CD8-positive, alpha-beta memory T cell (primary cell): ENCODE measurements around the gene PLA2G4F. TPM values are rescaled to one million over a fixed set of nuclear protein-coding genes. Genes with fewer than 3 reads are reported as not detected.

Experiments used
- CTCF ChIA-PET: fragments of 350-600 bp; sonication (Branson Sonifier 250); formaldehyde crosslinking; loops from one replicate; lab custom pipeline; 2021; ENCODE audit warnings: antibody characterized with exemption; lab: Charles Lee
- POLR2A ChIA-PET: fragments of 350-600 bp; sonication (Branson Sonifier 250); formaldehyde crosslinking; loops from one replicate; lab custom pipeline; 2021; ENCODE audit warnings: antibody characterized with exemption; lab: Charles Lee
- DNase-seq, 5 donors: peaks; one replicate each; pipeline versions ENCODE4 v3.0.0 to v3.0.0-alpha.2; 2020 to 2022; ENCODE audit warnings: mixed read lengths in 1 of 5
- H3K27ac ChIP-seq: one replicate; pipeline ENCODE4 v1.7.0; 2013; ENCODE audit warnings: low read depth, mild to moderate bottlenecking, low read length, moderate library complexity
- H3K27me3 ChIP-seq: 2 replicates; pipeline ENCODE4 v1.7.0; 2013; ENCODE audit warnings: low read length, mild to moderate bottlenecking; ENCODE audit not compliant: insufficient read depth, poor library complexity, severe bottlenecking
- H3K36me3 ChIP-seq: 2 replicates; pipeline ENCODE4 v1.7.0; 2013; ENCODE audit warnings: mild to moderate bottlenecking, low read length, moderate library complexity; ENCODE audit not compliant: insufficient read depth
- H3K4me1 ChIP-seq: 2 replicates; pipeline ENCODE4 v1.7.0; 2013; ENCODE audit warnings: mild to moderate bottlenecking, low read length, moderate library complexity; ENCODE audit not compliant: insufficient read depth
- H3K4me3 ChIP-seq: 2 replicates; pipeline ENCODE4 v1.7.0; 2013; ENCODE audit warnings: mild to moderate bottlenecking, low read length
- H3K9me3 ChIP-seq: 2 replicates; pipeline ENCODE4 v1.7.0; 2013; ENCODE audit warnings: mild to moderate bottlenecking, low read length
- H3K27ac Mint-ChIP-seq, 8 donors: one replicate each; pipeline ENCODE4 v1.8.0; 2020 to 2021; ENCODE audit warnings: mixed read lengths in 8 of 8, mild to moderate bottlenecking in 6 of 8, inconsistent platforms in 3 of 8, moderate library complexity in 3 of 8
- H3K27me3 Mint-ChIP-seq, 2 donors: one replicate each; pipeline ENCODE4 v1.8.0; 2020 to 2021; ENCODE audit warnings: mixed read lengths in 2 of 2, mild to moderate bottlenecking in 1 of 2, moderate library complexity in 1 of 2
- H3K36me3 Mint-ChIP-seq, 3 donors: one replicate each; pipeline ENCODE4 v1.8.0; 2020 to 2021; ENCODE audit warnings: mixed read lengths in 3 of 3, inconsistent platforms in 1 of 3, mild to moderate bottlenecking in 1 of 3
- H3K4me1 Mint-ChIP-seq, 3 donors: one replicate each; pipeline ENCODE4 v1.8.0; 2020 to 2021; ENCODE audit warnings: mixed read lengths in 3 of 3, inconsistent platforms in 1 of 3, mild to moderate bottlenecking in 1 of 3
- H3K4me3 Mint-ChIP-seq, 7 donors: one replicate each; pipeline ENCODE4 v1.8.0; 2020 to 2021; ENCODE audit warnings: mixed read lengths in 7 of 7, mild to moderate bottlenecking in 6 of 7, moderate library complexity in 4 of 7, inconsistent platforms in 2 of 7
- H3K9me3 Mint-ChIP-seq, 5 donors: one replicate each; pipeline ENCODE4 v1.8.0; 2020 to 2022; ENCODE audit warnings: mixed read lengths in 5 of 5, mild to moderate bottlenecking in 3 of 5, moderate library complexity in 2 of 5, inconsistent platforms in 1 of 5
- polyA plus RNA-seq: library from polyadenylated mRNA; unstranded; fragments of 300-500 nt; fragmentation: Illumina TruSeq; gene quantifications from one replicate; pipeline ENCODE4 v1.2.3, GENCODE V29; 2021
- total RNA-seq, 2 experiments: library from RNA; stranded (reverse); gene quantifications; one replicate each; pipeline ENCODE4 v1.2.3, GENCODE V29; 2021

PLA2G4F gene
- total and polyA plus RNA-seq, 3 experiments from 2014 or later = not detected

- Mint-ChIP-seq H3K27ac (no peak overlapping the region), H3K4me3 (no peak overlapping the region), H3K36me3 (no peaks in the 10 kb centered on the region), H3K9me3 (no peaks in the 10 kb centered on the region), H3K4me1 (no peaks in the 10 kb centered on the region), H3K27me3 (peaks cover 18 to 55% of the 10 kb centered on the region in 2 donors)
- ChIA-PET CTCF (no interaction called here), POLR2A (no interaction called here)
- no peak for DNase-seq
- H3K4me1 ChIP-seq = no peaks in the 10 kb centered on the region
- H3K9me3 ChIP-seq = no peaks in the 10 kb centered on the region
- no peaks in the 10 kb centered on the region for H3K27me3 ChIP-seq
- H3K36me3 ChIP-seq = no peaks in the 10 kb centered on the region
- H3K4me3 ChIP-seq = no peak overlapping the region
- no peak overlapping the region for H3K27ac ChIP-seq
Measured at GRCh38 chr15:42131006-42131405, 25.4 kb downstream of the PLA2G4F start.

- CTCF ChIA-PET = interaction anchor here (0.7 kb wide), 1 partner anchor 11 kb away, joined by 3 read pairs; no protein-coding TSS in a partner anchor
- Mint-ChIP-seq H3K4me1 (no peaks in the 10 kb centered on the region), H3K4me3 (no peak overlapping the region), H3K27ac (peak overlapping the region in 1 of 8 donors; percentile 29), H3K36me3 (no peaks in the 10 kb centered on the region), H3K27me3 (peaks cover 18 to 52% of the 10 kb centered on the region in 2 donors), H3K9me3 (no peaks in the 10 kb centered on the region)
- Histone ChIP-seq H3K27me3 (no peaks in the 10 kb centered on the region), H3K36me3 (no peaks in the 10 kb centered on the region), H3K9me3 (no peaks in the 10 kb centered on the region), H3K4me3 (no peak overlapping the region), H3K27ac (no peak overlapping the region), H3K4me1 (no peaks in the 10 kb centered on the region)
- POLR2A ChIA-PET = no interaction called here
- DNase-seq = no peak
Measured at GRCh38 chr15:42130246-42130986, 26.0 kb downstream of the PLA2G4F start.

GRCh38 chr15:42129364-42129763 lies 27.1 kb downstream of the PLA2G4F start:
- no peak overlapping the region for H3K27ac Mint-ChIP-seq
- Histone ChIP-seq H3K9me3 (no peaks in the 10 kb centered on the region), H3K27ac (no peak overlapping the region), H3K4me3 (no peak overlapping the region), H3K27me3 (no peaks in the 10 kb centered on the region), H3K4me1 (no peaks in the 10 kb centered on the region), H3K36me3 (no peaks in the 10 kb centered on the region)
- CTCF ChIA-PET = no interaction called here
- no peaks in the 10 kb centered on the region for H3K4me1 Mint-ChIP-seq
- DNase-seq = no peak
- POLR2A ChIA-PET = no interaction called here
- no peaks in the 10 kb centered on the region for H3K9me3 Mint-ChIP-seq
- no peaks in the 10 kb centered on the region for H3K36me3 Mint-ChIP-seq
- H3K4me3 Mint-ChIP-seq = no peak overlapping the region
- peaks cover 18 to 51% of the 10 kb centered on the region in 2 donors for H3K27me3 Mint-ChIP-seq

- H3K4me1 ChIP-seq = no peaks in the 10 kb centered on the region
- no peak overlapping the region for H3K27ac Mint-ChIP-seq
- no peak overlapping the region for H3K27ac ChIP-seq
- H3K27me3 ChIP-seq = no peaks in the 10 kb centered on the region
- DNase-seq = no peak
- no peak overlapping the region for H3K4me3 ChIP-seq
- no peaks in the 10 kb centered on the region for H3K4me1 Mint-ChIP-seq
- no peaks in the 10 kb centered on the region for H3K36me3 ChIP-seq
- H3K27me3 Mint-ChIP-seq = peaks cover 18 to 45% of the 10 kb centered on the region in 2 donors
- H3K9me3 Mint-ChIP-seq = no peaks in the 10 kb centered on the region
- ChIA-PET CTCF (no interaction called here), POLR2A (no interaction called here)
- no peaks in the 10 kb centered on the region for H3K36me3 Mint-ChIP-seq
- no peaks in the 10 kb centered on the region for H3K9me3 ChIP-seq
- H3K4me3 Mint-ChIP-seq = no peak overlapping the region
Measured at GRCh38 chr15:42128476-42128875, 28.0 kb downstream of the PLA2G4F start.

GRCh38 chr15:42123546-42123945 lies 32.9 kb downstream of the PLA2G4F start:
- H3K36me3 ChIP-seq = no peaks in the 10 kb centered on the region
- H3K4me3 ChIP-seq = no peak overlapping the region
- no peaks in the 10 kb centered on the region for H3K4me1 ChIP-seq
- ChIA-PET CTCF (no interaction called here), POLR2A (no interaction called here)
- H3K4me3 Mint-ChIP-seq = no peak overlapping the region
- H3K27me3 Mint-ChIP-seq = peaks cover 13 to 18% of the 10 kb centered on the region in 2 donors
- no peak overlapping the region for H3K27ac Mint-ChIP-seq
- no peaks in the 10 kb centered on the region for H3K36me3 Mint-ChIP-seq
- DNase-seq = no peak
- H3K4me1 Mint-ChIP-seq = no peaks in the 10 kb centered on the region
- H3K27ac ChIP-seq = no peak overlapping the region
- H3K9me3 Mint-ChIP-seq = no peaks in the 10 kb centered on the region
- no peaks in the 10 kb centered on the region for H3K9me3 ChIP-seq
- no peaks in the 10 kb centered on the region for H3K27me3 ChIP-seq

- CTCF ChIA-PET = no interaction called here
- no peak overlapping the region for H3K27ac Mint-ChIP-seq
- DNase-seq = no peak
- Histone ChIP-seq H3K4me3 (no peak overlapping the region), H3K9me3 (no peaks in the 10 kb centered on the region), H3K27me3 (no peaks in the 10 kb centered on the region), H3K4me1 (no peaks in the 10 kb centered on the region), H3K36me3 (no peaks in the 10 kb centered on the region), H3K27ac (no peak overlapping the region)
- no peaks in the 10 kb centered on the region for H3K4me1 Mint-ChIP-seq
- no peak overlapping the region for H3K4me3 Mint-ChIP-seq
- H3K27me3 Mint-ChIP-seq = peaks cover 3 to 6% of the 10 kb centered on the region in 2 donors
- no peaks in the 10 kb centered on the region for H3K9me3 Mint-ChIP-seq
- H3K36me3 Mint-ChIP-seq = no peaks in the 10 kb centered on the region
- POLR2A ChIA-PET = no interaction called here
Measured at GRCh38 chr15:42121682-42122081, 34.8 kb downstream of the PLA2G4F start.

- ChIA-PET CTCF (no interaction called here), POLR2A (no interaction called here)
- Histone ChIP-seq H3K36me3 (no peaks in the 10 kb centered on the region), H3K4me3 (no peak overlapping the region), H3K27me3 (no peaks in the 10 kb centered on the region), H3K27ac (no peak overlapping the region), H3K9me3 (no peaks in the 10 kb centered on the region), H3K4me1 (no peaks in the 10 kb centered on the region)
- H3K4me1 Mint-ChIP-seq = no peaks in the 10 kb centered on the region
- H3K27ac Mint-ChIP-seq = no peak overlapping the region
- H3K4me3 Mint-ChIP-seq = no peak overlapping the region
- H3K27me3 Mint-ChIP-seq = peaks cover 3 to 6% of the 10 kb centered on the region in 2 donors
- no peaks in the 10 kb centered on the region for H3K36me3 Mint-ChIP-seq
- peaks cover 0 to 2% (median 0%) of the 10 kb centered on the region in 5 donors for H3K9me3 Mint-ChIP-seq
- no peak for DNase-seq
Measured at GRCh38 chr15:42121021-42121420, 35.4 kb downstream of the PLA2G4F start.

GRCh38 chr15:42120285-42120684 lies 36.2 kb downstream of the PLA2G4F start:
- DNase-seq = no peak
- CTCF ChIA-PET = interaction anchor here (1.2 kb wide), 1 partner anchor 17 kb away, joined by 3 read pairs; no protein-coding TSS in a partner anchor
- no peak overlapping the region for H3K4me3 Mint-ChIP-seq
- H3K27ac Mint-ChIP-seq = peak overlapping the region in 1 of 8 donors; percentile 43
- H3K36me3 Mint-ChIP-seq = no peaks in the 10 kb centered on the region
- H3K4me1 ChIP-seq = no peaks in the 10 kb centered on the region
- no peaks in the 10 kb centered on the region for H3K4me1 Mint-ChIP-seq
- H3K4me3 ChIP-seq = no peak overlapping the region
- no peak overlapping the region for H3K27ac ChIP-seq
- H3K27me3 Mint-ChIP-seq = peaks cover 3 to 6% of the 10 kb centered on the region in 2 donors
- H3K36me3 ChIP-seq = no peaks in the 10 kb centered on the region
- POLR2A ChIA-PET = no interaction called here
- H3K27me3 ChIP-seq = no peaks in the 10 kb centered on the region
- no peaks in the 10 kb centered on the region for H3K9me3 ChIP-seq
- H3K9me3 Mint-ChIP-seq = peaks cover 0 to 2% (median 0%) of the 10 kb centered on the region in 5 donors
